Tibial artery (tissue), 4 donors: ENCODE measurements around the gene COQ6.
A peak's percentile ranks its signal among the peaks of the same experiment; 100 is the strongest.
"Not testable (repeated sequence)": the region's sequence is repeated elsewhere in the genome, so short reads cannot be mapped to it uniquely, and the experiment has no call there.

Experiments used
- DNase-seq, 2 donors: peaks; one replicate each; pipeline ENCODE4 v3.0.0-alpha.2; 2019
- H3K27ac ChIP-seq, 2 donors: fragments of 200-600 bp; sonication (generic) in 1 of 2; 1 replicate in 1 of 2; 2 replicates in 1 of 2; pipeline ENCODE4 v1.5.1; 2018 to 2019; ENCODE audit warnings: mild to moderate bottlenecking in 1 of 2
- H3K27me3 ChIP-seq, 2 donors: fragments of 200-600 bp; sonication (generic) in 1 of 2; one replicate each; pipeline versions ENCODE4 v1.5.1 to v1.6.0; 2016 to 2019
- H3K36me3 ChIP-seq, 3 donors: fragments of 200-600 bp; sonication (generic) in 2 of 3; one replicate each; pipeline ENCODE4 v1.5.1; 2016 to 2019; ENCODE audit warnings: mild to moderate bottlenecking in 2 of 3
- H3K4me1 ChIP-seq, 4 donors: fragments of 200-600 bp; sonication (generic) in 2 of 4; 1 replicate in 3 of 4; 2 replicates in 1 of 4; pipeline ENCODE4 v1.5.1; 2016 to 2019
- H3K4me3 ChIP-seq, 2 donors: fragments of 200-600 bp; sonication (generic) in 1 of 2; 1 replicate in 1 of 2; 2 replicates in 1 of 2; pipeline ENCODE4 v1.5.1; 2018 to 2019; ENCODE audit warnings: mild to moderate bottlenecking in 2 of 2
- H3K9me3 ChIP-seq, 3 donors: fragments of 200-600 bp; sonication (generic) in 1 of 3; one replicate each; pipeline ENCODE4 v1.5.1; 2016 to 2019
- intact Hi-C: fragments of 100-400 bp; cut with DNase I; formaldehyde crosslinking; loops from one replicate; pipeline ENCODE4 v1.15.0; 2023; ENCODE audit warnings: low total_unique reads
- TF ChIP-seq, protein P1 (sequence below), 2 experiments: fragments of 200-600 bp in 1 of 2; fragments of 450-650 bp in 1 of 2; IDR thresholded peaks; one replicate each; pipeline ENCODE4 v1.5.1; 2017 to 2019; ENCODE audit warnings: antibody characterized with exemption in 2 of 2, mild to moderate bottlenecking in 1 of 2, moderate library complexity in 1 of 2

COQ6 gene

DNA sequence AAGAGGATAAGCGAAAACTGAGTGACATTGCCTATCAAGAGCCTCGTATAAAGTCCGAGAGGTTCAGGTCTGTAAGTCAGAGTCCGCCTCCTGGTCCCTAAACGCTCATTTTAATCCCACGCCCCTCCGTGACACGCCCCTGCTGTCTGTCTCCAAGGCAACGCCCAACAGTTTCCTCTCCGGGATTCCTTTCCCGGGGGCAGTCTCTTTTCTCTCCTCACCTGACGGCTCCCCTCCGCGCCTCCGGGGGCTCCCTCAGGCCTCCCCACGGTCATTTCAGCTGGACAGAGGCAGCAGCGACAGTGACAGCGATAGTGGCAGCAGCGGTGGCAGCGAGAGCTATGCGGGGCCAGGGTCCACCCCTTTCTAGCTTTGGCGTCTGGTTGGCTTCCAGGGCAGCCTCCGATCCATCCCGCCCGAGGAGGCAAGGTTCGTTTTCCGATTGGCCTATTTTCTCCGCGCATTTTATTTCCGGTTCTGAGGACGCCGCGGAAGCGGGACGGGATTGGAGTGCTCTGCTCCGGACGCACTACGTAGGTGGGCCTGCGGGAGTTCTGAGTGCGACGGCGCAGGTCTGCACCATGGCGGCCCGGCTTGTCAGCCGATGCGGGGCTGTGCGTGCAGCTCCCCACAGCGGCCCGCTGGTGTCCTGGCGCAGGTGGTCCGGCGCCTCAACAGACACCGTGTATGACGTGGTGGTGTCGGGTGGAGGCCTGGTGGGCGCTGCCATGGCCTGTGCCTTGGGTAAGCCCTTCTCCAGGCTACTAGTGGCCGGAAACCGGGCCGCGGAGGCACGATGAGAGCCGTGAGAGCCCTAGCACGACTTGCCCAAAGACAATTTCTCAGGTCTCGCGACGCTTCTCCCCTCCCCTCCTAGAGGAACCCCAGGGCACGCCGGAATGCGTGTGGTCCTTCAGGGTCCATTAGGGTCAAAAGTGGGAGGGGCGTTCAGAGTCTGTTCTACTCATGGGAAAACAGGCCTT lies at the start of gene COQ6, which contains the start of gene FAM161B:
Gene COQ6, plus strand, starts transcription at position 551 of the 983 bp plus-strand sequence. Its CDS starts 31 bp downstream, at position 582.
Gene FAM161B, minus strand, starts transcription at position 343 of the 983 bp plus-strand sequence. Its CDS starts 68 bp downstream, at position 275.
- Histone ChIP-seq H3K27me3 (no peaks in the 10 kb centered on the region), H3K36me3 (peaks cover 11 to 35% (median 20%) of the 10 kb centered on the region in 3 donors), H3K4me1 (peaks cover 0 to 27% (median 15%) of the 10 kb centered on the region in 4 donors), H3K27ac (peak within 1 kb of the TSS; percentile 90 to 93), H3K4me3 (peak within 1 kb of the TSS; percentile 81 to 85), H3K9me3 (no peaks in the 10 kb centered on the region)
- peak; percentile 96 to 97 for DNase-seq
- TF ChIP-seq, protein P1, sequence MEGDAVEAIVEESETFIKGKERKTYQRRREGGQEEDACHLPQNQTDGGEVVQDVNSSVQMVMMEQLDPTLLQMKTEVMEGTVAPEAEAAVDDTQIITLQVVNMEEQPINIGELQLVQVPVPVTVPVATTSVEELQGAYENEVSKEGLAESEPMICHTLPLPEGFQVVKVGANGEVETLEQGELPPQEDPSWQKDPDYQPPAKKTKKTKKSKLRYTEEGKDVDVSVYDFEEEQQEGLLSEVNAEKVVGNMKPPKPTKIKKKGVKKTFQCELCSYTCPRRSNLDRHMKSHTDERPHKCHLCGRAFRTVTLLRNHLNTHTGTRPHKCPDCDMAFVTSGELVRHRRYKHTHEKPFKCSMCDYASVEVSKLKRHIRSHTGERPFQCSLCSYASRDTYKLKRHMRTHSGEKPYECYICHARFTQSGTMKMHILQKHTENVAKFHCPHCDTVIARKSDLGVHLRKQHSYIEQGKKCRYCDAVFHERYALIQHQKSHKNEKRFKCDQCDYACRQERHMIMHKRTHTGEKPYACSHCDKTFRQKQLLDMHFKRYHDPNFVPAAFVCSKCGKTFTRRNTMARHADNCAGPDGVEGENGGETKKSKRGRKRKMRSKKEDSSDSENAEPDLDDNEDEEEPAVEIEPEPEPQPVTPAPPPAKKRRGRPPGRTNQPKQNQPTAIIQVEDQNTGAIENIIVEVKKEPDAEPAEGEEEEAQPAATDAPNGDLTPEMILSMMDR (IDR thresholded peaks at IDR 0.05) = no peak
- intact Hi-C loops = loop anchor here (1.0 kb wide), 1 partner anchor 69 kb away; the partner anchor contains the start of genes BBOF1 and ENTPD5

DNA sequence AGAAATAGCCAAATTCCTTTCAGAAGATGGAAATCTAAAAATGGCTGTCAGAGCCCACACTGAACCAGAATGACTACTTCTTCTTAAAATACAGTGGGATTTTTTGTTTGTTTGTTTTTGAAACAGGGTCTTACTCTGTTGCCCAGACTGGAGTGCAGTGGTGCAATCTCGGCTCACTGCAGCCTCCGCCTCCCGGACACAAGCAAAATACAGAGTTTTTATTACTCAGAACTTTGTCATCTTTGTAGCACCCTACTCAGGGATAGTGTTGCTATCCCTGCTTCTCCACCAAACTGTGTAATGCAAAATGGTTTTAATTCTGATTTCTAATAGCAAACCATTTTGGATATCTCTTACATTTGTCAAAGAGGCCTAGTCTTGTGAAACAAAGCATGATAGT lies 47.1 kb upstream of the COQ6 start:
- no peaks in the 10 kb centered on the region for H3K9me3 ChIP-seq
- no peak for DNase-seq
- no peak overlapping the region for H3K4me3 ChIP-seq
- TF ChIP-seq, protein P1 (IDR thresholded peaks at IDR 0.05) = no peak
- H3K27ac ChIP-seq = no peak overlapping the region
- H3K27me3 ChIP-seq = no peaks in the 10 kb centered on the region
- H3K36me3 ChIP-seq = peaks cover 60 to 96% (median 86%) of the 10 kb centered on the region in 3 donors
- intact Hi-C loops = no loop called here
- H3K4me1 ChIP-seq = no peaks in the 10 kb centered on the region

DNA sequence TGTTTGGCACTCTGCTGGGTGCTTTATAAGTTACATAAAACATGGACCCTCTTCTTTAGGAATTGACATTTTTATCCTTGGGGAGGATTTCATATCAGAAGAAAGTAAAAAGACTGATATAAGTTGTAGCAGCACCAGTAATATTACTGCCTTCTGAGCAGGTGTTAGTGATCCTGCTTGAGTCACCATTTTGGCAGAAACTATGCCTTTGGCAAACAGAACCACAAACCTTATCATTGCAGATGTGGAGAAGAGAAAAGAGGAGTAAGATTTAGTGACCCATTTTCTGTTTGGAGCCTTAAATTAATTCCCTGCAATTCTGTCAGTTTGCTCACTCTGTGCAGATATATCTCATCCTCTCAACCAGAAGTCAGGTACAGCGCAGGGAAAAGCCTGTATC lies 40.4 kb upstream of the COQ6 start:
- TF ChIP-seq, protein P1 (IDR thresholded peaks at IDR 0.05) = no peak
- DNase-seq = no peak
- no peaks in the 10 kb centered on the region for H3K4me1 ChIP-seq
- H3K4me3 ChIP-seq = no peak overlapping the region
- intact Hi-C loops = no loop called here
- no peak overlapping the region for H3K27ac ChIP-seq
- no peaks in the 10 kb centered on the region for H3K27me3 ChIP-seq
- no peaks in the 10 kb centered on the region for H3K9me3 ChIP-seq
- peaks cover 71 to 100% (median 87%) of the 10 kb centered on the region in 3 donors for H3K36me3 ChIP-seq

DNA sequence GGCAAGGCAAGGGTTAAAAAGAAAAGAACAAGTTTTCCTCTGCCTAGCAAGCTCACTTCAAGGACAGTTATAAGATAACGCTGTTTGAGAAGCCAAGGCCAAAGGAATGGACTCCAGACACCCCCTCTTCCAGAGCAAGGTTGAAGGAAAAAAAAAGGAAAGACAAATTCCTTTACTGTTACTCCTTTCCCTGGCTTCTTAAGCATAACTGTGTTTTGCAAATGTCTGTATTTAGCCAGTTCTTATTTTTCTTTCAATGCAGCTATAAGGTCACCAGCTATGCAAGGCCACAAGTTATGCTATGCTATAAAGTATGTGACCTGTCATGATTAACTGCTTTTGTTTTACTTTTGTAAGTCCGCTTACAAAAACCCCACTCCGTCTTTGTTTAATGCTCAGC lies 36.8 kb upstream of the COQ6 start:
- H3K27ac ChIP-seq = no peak overlapping the region
- no peaks in the 10 kb centered on the region for H3K9me3 ChIP-seq
- no peak overlapping the region for H3K4me3 ChIP-seq
- TF ChIP-seq, protein P1 (IDR thresholded peaks at IDR 0.05) = no peak
- H3K4me1 ChIP-seq = no peaks in the 10 kb centered on the region
- DNase-seq = no peak
- intact Hi-C loops = no loop called here
- H3K36me3 ChIP-seq = peaks cover 40 to 94% (median 74%) of the 10 kb centered on the region in 3 donors
- no peaks in the 10 kb centered on the region for H3K27me3 ChIP-seq

DNA sequence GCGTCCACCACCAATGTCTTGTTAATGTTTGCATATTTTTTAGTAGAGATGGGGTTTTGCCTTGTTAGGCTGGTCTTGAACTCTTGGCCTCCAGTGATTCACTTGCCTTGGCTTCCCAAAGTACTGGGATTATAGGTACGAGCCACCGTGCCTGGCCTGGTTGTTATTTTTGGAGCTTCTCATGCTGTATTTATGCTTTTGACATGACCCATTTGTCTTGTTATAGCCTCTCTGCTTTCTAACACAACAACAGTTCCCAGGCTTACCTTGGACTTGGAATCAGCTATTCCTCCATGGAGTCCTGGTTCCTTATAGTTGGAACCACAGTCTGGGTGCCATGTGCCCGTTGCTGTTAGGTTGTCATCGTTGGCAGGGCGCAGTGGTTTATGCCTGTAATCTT lies 33.8 kb upstream of the COQ6 start:
- Histone ChIP-seq H3K36me3 (peaks cover 26 to 89% (median 60%) of the 10 kb centered on the region in 3 donors), H3K4me1 (no peaks in the 10 kb centered on the region)
- intact Hi-C loops = no loop called here

DNA sequence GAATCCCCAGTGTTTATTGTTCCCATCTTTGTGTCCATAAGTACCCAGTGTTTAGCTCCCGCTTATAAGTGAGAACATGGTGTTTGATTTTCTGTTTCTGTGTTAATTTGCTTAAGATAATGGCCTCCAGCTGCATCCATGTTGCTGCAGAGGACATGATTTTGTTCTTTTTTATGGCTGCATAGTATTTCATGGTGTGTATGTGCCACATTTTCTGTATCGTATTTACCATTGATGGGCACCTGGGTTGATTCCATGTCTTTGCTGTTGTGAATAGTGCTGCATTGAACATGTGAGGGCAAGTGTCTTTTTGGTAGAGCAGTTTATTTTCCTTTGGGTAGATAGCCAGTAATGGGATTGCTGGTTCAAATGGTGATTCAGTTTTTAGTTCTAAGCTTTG lies 30.6 kb upstream of the COQ6 start:
- H3K27ac ChIP-seq, H3K4me1 ChIP-seq, H3K9me3 ChIP-seq, DNase-seq, H3K27me3 ChIP-seq, intact Hi-C loops, H3K4me3 ChIP-seq: not testable (repeated sequence)
- peaks cover 44 to 89% (median 69%) of the 10 kb centered on the region in 3 donors for H3K36me3 ChIP-seq

More for the DNA sequence above, 33.8 kb upstream of the COQ6 start:
- DNase-seq = no peak
- TF ChIP-seq, protein P1 (IDR thresholded peaks at IDR 0.05) = no peak
- Histone ChIP-seq H3K27ac (no peak overlapping the region), H3K27me3 (no peaks in the 10 kb centered on the region), H3K4me3 (no peak overlapping the region), H3K9me3 (no peaks in the 10 kb centered on the region)
